22Rv1 (cell line): ENCODE data around the gene POMGNT2.

ENCODE experiments used
- ZFX ChIP-seq: fragments of 450-650 bp; IDR thresholded peaks from 2 replicates; pipeline ENCODE4 v1.6.1; 2017; ENCODE audit warnings: antibody characterized with exemption, borderline replicate concordance
- TF ChIP-seq, protein P1 (sequence below): fragments of 450-650 bp; IDR thresholded peaks from 2 replicates; pipeline ENCODE4 v1.5.1; 2017; ENCODE audit warnings: mild to moderate bottlenecking

DNA sequence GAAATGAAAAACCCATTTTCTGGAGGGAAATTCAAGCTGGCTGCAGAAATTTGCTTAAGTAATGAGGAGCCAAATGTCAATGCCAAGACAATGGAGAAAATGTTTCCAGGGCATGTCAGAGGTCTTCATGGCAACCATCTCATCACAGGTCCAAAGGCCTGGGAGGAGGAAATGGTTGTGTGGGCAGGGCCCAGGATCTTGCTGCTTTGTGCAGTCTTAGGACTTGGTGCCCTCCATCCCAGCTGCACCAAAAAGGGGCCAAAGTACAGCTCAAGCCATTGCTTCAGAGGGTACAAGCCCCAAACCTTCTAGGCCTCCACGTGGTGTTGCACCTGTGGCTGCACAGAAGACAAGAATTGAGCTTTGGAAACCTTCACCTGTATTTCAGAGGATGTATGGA, 59.3 kb downstream of the POMGNT2 start:
- TF ChIP-seq, protein P1, sequence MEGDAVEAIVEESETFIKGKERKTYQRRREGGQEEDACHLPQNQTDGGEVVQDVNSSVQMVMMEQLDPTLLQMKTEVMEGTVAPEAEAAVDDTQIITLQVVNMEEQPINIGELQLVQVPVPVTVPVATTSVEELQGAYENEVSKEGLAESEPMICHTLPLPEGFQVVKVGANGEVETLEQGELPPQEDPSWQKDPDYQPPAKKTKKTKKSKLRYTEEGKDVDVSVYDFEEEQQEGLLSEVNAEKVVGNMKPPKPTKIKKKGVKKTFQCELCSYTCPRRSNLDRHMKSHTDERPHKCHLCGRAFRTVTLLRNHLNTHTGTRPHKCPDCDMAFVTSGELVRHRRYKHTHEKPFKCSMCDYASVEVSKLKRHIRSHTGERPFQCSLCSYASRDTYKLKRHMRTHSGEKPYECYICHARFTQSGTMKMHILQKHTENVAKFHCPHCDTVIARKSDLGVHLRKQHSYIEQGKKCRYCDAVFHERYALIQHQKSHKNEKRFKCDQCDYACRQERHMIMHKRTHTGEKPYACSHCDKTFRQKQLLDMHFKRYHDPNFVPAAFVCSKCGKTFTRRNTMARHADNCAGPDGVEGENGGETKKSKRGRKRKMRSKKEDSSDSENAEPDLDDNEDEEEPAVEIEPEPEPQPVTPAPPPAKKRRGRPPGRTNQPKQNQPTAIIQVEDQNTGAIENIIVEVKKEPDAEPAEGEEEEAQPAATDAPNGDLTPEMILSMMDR, result no peak
- no peak for TF ChIP-seq ZFX
